HUDEP-2 (cell line): ENCODE data around the gene ARHGAP44.
"Not testable (repeated sequence)": the region's sequence is repeated elsewhere in the genome, so short reads cannot be mapped to it uniquely, and the experiment has no call there.

Experiments used
- DNase-seq, 76 experiments: peaks; one replicate each; lab custom pipeline; 2025; ENCODE audit not compliant: unreplicated experiment in 76 of 76; lab: John Stamatoyannopoulos, UW

ARHGAP44 gene

DNA sequence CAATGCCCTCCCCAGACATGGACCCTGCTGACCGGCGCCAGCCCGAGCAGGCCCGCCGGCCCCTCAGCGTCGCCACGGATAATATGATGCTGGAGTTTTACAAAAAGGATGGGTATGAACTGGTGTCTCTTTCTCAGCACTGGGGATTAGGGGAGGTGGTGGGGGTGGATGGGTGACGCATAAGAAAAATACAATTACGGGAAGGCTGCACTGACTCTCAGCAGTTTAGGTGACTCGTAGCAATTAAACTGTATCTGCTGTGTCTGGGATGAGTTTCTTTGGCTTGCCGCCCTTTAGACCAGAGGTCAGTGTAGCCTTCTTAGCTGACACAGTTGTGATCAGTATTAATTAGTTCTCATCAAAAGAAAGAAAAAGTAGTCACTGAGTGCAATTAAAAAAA, 169.5 kb downstream of the ARHGAP44 start:
- no peak for DNase-seq

DNA sequence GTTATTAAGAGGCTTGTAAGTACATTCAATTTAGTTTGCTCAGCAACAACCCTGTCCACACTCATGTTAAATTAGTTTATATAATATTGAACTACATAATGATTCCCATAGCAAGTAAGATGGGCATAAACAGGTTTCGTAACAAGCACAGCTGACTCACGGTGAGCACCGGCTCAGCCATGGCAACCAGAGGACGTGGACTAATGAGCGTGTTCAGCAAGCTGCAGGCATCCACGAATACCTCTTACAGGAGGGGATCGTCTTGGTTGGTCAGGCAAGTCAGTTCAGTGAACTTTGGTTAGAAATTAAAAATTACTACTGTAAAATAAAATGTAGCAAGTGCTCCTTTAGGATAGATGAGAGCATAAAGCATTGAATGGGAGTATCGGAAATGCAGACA, 170.1 kb downstream of the ARHGAP44 start:
- DNase-seq: no peak

DNA sequence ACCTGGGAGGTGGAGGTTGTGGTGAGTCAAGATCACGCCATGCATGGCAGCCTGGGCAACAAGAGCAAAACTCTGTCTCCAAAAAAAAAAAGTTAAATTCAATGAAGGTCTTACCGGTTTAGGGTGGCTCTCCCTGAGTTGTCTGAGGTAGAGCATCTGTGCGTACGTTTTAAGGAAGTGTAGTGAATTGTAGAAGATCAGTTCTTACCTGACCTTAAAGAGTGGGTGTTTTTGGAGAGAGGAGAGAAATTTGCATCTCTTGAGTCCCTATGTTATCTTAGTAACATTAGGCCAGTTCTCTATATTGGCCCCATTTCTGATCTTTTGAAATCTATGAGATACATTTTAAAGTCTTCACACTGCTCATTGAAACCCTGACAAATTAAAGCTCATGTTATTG, 172.4 kb downstream of the ARHGAP44 start:
- DNase-seq: no peak

DNA sequence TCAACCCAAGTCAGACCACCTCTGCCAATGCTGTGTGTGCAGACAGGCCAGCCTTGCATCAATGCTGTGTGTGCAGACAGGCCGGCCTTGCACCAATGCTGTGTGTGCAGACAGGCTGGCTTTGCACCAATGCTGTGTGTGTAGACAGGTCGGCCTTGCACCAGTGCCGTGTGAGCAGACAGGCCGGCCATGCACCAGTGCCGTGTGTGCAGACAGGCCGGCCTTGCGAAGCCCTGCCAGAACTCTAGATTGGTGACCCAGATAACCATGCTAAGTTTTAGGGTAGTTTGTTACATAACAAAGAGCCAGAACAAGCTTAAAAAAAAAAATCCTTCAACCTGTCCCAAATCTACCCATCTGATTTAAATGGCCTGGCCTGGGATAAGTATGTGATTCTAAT, 174.2 kb downstream of the ARHGAP44 start:
- no peak for DNase-seq

DNA sequence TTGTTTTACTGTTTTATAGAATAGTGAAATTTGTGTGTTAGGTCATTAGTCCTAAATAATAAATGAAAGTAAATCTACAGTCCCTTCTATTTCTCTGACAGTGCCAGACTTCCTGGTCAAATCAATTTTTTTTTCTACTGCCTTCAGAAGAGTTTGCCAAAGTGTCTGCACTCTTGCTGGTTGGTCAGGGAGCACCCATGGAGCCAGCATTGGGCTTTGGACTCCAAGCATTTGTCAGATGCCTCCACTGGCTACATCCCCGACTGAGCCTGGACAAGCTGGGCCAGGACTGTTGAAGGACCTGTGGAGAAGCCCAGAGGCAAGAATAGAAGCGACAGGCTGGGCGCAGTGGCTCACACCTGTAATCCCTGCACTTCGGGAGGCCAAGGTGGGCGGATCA, 174.9 kb downstream of the ARHGAP44 start:
- no peak for DNase-seq

DNA sequence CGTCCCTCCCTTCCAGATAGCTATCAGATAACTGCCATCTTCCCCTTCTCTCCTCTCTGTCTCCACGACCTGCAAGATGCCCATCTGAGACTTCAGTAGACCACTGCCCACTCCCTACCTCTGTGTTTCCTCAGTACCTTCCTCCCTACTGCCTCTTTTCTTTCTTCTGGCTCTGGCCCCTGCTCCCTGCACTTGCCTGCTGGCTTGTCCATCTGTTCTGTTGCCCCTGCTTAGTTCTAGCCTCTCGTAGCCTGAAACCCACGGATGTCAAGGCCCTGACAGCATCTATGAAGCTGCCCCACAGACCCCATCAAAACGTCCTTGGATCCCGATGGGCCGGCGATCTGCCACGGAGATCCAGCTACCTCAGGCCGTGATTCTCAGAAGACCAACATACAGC, 175.5 kb downstream of the ARHGAP44 start:
- no peak for DNase-seq

DNA sequence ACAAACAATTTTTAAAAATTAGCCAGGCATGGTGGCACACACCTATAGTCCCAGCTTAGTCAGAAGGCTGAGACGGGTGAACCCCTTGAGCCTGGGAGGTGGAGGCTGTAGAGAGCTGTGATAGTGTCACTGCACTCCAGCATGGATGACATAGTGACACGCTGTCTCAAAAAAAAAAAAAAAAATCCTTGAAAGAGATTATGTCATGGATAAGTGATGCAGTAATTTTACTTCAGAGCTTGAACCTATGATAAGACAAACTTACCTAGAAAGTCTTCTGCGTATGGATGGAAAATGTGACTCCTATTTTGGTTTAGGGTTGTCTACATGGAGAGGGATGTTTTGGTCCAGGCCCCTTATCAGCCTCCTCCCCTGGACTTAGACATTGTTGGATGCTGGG, 176.7 kb downstream of the ARHGAP44 start:
- no peak for DNase-seq

DNA sequence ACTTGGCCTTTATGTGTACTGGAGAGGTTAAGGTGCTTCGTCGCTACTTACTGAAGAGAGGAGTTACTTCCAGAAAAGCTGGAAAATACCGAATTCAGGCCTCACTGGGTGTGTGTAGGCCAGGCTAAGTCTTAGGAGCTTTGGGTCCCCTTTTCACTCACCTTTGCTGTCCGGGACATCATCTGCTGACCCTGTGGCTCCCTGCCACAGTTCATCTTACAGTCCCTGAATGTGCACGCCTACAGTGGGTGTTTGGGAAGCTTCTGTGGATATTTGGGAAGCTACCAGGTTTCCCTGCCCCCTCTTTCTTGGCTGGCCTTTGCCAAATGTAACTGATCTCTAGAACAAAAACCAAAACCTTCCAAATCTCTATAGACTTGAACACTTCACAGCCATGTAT, 177.1 kb downstream of the ARHGAP44 start:
- no peak for DNase-seq

DNA sequence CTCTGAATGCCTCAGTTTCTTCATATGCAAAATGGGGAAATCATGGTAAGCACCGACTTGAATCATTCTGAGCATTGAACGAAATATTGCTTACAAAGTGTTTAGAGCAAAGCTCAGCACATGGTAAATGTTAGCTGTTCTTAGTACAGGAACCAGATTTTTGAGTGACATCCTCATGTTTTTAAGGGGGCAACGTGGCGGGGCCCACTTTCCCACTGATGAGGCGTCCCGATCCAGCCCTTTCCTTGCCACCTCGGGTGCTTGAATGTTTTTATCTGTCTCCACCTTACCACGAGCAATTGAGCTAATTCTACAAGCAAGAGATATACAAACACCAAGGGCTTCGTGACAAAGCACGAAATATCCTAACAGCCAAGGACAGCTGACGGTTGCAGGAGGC, 178.7 kb downstream of the ARHGAP44 start:
- DNase-seq: no peak

DNA sequence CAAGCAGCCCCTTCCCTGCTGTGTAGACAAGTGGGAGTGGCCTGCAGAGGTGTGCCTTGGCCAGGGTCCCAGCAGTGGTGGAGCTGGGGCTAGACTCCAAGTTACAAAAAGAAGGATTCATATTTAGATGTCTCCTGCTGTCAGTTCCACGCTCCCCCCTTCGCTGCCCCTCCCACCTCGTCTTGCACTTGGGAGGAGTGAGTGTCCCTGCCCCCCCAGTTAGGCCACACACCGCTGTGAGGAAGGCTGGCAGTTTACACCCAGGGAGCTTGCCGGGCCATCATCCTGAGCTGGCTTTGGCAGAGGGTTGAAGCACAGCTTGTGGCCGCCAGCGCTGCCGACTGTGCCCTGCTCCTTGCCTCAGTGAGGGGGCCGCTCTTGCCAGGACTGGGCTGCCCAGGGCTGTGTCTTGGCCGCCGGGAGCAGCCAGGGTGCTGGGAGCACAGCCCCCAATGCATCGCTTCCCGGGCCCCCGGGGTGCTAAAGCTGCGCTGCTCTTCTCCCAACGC, 184.3 kb downstream of the ARHGAP44 start:
- DNase-seq: no peak

DNA sequence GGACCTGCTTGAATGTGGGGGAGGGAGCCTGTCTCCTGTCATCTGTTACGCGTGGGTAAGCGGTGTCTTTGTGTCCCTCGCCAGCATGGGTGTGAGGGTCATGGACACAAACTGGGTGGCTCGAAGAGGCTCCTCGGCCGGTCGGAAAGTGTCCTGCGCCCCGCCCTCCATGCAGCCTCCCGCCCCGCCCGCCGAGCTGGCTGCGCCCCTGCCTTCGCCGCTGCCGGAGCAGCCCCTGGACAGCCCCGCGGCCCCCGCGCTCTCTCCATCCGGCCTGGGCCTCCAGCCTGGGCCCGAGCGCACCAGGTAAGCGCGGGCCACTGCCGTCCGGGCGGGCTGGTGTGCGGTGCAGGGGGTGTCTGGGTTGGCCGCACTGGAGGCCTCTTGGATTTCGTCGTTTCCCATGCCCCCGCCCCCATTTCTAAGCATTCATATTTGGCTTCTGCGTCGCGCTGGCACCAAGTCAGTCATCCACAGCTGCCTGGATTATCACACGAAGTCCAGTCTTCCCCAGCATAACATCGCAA, 184.8 kb downstream of the ARHGAP44 start:
- DNase-seq: no peak

DNA sequence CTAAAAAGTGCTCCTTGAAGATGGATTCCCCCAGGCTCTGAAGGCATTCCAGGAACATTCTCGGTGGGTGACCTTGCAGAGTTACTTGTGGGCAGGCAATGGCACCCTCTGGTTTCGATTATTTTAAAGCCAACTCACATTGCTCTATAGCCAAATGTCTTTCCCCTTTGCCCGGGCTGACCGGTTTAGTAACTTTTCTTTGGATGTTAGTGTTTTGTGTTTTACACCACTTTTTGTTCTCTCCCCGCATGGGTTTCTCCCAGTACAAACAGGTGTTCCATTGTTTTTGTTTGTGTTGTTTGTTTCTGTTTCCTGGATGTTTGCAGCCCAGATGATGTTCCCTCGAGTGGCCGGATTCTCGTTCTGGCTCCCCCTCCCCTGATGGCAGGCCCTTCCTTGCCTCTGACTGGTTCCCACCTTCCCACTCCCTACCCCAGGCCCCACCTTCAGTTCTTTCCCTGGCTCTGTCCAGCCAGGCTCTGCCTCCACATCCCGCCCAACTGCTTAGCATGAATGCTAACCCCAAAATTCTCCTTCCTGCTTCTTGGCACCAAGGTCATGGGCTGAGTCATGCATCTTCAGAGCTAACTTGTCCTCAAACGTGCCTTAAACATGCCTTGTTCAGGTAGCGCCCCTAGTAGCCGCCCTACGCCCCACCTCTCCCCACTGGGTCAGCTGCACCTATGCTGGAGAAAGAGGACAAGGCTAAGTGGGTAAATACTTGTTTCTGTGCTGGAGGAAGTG, 187.9 kb downstream of the ARHGAP44 start:
- no peak for DNase-seq

DNA sequence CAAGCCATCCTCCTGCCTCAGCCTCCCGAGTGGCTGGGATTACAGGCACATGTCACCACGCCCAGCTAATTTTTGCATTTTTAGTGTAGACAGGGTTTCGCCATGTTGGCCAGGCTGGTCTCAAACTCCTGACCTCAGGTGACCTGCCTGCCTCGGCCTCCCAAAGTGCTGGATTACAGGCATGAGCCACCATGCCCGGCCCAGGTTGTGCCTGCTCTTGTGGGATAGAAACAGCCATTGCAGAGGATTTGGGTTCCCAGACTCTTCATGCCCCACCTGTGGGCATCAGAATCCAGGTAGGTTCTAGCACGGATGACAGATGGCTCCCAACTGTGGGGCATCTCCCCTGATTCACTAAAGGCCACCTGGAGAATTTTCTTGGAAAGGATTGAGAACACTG, 189.5 kb downstream of the ARHGAP44 start:
- DNase-seq: not testable (repeated sequence)

DNA sequence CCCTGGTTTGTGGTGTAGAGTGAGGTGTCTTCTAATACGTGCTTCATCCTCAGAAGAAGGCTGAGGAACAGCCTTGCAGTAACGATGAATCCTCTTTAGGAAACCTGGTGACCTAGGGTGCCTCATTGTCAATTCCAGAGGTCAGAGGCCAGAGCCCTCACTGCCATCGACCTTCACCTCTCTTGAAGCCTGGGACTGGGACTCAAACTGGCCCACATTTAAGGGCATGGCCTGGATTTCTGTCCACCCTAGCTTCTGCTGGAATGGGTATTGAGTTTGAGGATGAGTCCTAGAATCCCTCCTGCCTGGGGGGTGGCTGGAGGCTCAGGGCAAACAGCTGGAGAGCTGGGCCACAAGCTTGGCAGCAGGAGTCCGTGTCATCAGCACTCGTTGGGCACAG, 189.9 kb downstream of the ARHGAP44 start:
- no peak for DNase-seq

DNA sequence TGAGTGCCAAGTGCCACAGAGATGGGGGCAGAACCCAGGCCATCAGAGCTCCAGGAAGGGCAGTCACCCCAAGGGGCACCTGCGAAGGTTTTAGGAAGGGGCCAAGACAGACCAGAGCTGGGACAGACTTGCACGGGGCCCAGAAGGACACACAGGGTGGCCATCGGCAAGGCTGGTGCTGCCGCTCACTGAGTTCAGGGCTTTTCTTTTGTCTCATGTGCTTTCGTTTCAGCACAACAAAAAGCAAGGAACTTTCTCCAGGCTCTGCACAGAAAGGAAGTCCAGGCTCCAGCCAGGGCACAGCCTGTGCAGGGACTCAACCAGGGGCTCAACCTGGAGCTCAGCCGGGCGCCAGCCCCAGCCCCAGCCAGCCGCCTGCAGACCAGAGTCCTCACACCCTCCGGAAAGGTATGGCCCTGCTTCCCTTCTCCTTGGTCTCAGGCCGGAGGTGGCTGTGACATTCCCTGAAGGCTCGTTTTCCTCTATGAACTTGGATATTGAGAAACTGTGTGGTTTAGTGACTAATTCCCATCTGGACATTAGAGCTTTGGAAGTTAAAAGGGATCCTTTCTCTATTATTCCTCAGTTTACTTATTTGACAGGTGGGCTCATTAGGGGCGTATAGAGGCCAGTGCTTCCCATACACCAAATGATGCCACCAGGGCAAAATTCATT, 190.7 kb downstream of the ARHGAP44 start:
- DNase-seq: no peak

DNA sequence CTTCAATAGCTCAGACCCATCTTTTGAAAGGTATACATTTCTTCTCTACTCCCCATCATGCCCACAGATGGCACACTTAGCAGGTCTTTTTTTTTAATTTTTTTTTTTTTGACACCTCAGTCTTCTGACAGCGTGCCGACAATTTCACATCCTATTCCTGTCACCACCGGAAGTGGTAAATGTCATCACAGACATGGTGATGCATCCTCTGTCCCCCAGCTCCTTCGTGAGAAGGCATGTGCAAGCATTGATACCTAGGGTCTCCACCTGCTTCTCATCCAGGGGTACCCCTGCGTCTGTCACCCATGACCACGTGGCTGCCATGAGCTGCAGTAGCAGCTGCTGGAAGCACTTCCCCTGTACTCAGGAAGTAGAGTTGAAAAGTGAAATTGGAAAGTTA, 192.9 kb downstream of the ARHGAP44 start:
- DNase-seq: no peak

DNA sequence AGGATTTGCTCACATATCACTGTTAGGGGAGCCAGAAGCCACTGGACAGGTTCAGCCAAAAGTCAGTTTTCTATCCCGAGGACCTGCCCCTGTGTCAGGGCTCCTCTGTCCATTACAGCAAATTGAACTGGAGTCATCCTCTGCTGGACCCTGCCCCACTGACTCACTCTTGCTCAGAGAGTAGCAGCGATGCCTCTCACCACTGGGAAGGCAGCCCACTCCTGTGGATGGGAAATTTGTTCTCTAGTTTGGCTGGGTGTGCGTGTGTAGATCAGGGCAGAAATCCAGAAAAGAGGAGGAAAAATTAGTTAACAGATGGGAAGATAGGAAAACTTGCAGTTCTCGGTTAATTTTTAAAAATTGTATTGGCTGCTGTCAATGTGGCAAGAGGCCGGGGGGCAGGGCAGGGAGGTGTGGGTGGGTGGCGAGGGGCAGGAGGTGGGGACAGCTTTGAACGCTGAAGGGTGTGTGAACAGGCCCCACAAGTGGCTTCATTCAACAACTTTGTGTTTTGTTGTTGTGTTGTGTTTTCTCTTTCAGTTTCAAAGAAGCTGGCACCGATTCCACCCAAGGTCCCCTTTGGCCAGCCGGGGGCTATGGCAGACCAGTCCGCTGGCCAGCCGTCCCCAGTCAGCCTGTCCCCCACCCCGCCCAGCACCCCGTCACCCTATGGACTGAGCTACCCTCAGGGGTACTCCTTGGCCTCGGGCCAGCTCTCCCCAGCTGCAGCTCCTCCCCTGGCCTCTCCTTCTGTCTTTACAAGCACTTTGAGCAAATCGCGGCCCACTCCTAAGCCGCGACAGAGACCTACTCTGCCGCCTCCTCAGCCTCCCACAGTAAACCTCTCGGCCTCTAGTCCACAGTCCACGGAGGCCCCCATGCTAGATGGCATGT, 194.9 kb downstream of the ARHGAP44 start:
- no peak for DNase-seq

DNA sequence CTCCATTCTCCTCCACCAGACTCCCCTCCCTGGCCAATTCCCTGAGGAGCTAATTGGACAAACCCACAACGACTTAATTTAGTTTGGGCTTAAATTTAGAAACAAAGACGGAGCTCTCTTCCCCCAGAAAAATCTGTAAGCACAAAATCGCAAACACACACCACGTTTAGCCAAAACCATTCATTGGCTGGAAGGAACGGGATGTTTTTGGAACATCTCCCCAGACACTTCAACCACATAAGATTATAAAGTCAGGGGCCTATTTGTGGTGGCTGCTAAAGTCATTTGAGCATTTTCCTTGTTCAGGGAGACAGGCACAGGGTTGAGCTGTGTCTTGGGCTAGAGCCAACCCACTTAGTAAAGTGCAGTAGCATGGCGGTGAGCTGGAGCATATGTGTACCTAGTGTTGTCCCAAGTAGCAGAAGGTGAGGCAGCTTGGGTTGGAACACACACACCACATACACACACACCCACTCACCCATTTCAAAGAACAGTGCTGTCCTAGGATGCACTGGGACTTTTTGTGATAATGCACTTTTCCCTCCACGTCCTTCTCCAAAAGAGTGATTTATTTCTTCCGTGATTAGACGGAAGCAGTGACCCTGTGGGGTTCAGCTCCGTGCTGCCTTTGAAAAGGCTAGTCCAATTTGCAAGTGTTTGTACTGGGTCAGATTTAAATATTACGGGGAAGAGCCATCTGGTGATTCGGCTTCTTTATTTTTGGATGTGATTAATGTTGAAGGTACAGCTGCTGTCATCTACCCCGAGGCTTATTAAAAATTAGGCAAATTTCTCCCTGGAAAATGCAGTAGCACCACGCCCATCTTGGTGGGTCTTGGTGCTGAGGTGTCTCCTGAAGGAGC, 196.4 kb downstream of the ARHGAP44 start:
- no peak for DNase-seq

DNA sequence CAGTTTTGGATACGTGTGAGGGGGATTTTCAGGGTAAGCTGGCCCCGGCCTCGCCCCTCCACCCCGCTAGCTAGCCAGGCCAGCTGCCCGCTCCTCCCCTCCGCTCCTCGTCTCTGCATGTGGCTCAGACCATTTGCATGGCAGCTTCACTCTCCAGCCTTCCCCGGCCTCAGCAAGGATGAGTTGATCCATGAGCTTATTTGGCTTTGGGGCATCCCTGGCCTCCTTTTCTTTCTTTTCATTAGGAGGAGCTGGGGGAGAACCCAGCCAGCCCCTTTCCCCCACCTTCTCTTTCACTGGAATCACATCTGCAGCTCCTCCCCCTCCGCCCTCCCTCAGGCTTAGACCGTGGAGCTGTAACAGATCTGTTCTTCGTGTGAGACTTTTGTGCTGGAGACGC, 197.8 kb downstream of the ARHGAP44 start:
- DNase-seq: no peak
